GM12865 (cell line): Measurements from ENCODE around the gene ARHGAP22.

Source experiments
- DNase-seq: peaks from one replicate; pipeline ENCODE4 v3.0.0; 2010; ENCODE audit warnings: low read depth
- H3K4me3 ChIP-seq: 2 replicates; pipeline ENCODE4 v1.5.1; 2011; ENCODE audit warnings: mild to moderate bottlenecking, low read depth, low read length, control low read depth
- TF ChIP-seq, protein P1 (sequence below): IDR thresholded peaks from 2 replicates; pipeline ENCODE4 v1.5.1; 2011; ENCODE audit warnings: low read length, control low read depth, low read depth, inconsistent platforms; ENCODE audit not compliant: insufficient read depth; ENCODE audit errors: missing control alignments

ARHGAP22 gene

DNA sequence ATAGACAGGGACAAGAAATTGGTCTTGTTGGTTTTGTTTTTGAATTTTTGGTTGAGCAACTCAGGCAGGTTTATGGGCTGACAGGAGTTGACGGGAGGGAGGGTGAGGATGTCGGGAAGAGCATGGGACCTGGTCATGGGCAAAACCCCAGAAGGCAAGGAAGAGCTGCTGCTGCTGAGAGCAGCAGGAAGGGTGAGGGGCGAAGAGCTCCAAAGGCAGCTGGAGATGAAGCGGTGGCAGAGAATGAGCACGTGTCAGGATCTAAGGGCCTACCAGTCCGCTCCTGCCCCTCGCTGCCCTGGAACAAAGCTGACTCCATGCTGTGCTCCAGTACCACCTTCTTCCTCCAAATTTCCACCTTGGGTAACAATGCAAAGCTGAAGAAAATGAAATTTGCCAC, 84.3 kb downstream of the ARHGAP22 start:
- TF ChIP-seq, protein P1, sequence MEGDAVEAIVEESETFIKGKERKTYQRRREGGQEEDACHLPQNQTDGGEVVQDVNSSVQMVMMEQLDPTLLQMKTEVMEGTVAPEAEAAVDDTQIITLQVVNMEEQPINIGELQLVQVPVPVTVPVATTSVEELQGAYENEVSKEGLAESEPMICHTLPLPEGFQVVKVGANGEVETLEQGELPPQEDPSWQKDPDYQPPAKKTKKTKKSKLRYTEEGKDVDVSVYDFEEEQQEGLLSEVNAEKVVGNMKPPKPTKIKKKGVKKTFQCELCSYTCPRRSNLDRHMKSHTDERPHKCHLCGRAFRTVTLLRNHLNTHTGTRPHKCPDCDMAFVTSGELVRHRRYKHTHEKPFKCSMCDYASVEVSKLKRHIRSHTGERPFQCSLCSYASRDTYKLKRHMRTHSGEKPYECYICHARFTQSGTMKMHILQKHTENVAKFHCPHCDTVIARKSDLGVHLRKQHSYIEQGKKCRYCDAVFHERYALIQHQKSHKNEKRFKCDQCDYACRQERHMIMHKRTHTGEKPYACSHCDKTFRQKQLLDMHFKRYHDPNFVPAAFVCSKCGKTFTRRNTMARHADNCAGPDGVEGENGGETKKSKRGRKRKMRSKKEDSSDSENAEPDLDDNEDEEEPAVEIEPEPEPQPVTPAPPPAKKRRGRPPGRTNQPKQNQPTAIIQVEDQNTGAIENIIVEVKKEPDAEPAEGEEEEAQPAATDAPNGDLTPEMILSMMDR = no peak
- H3K4me3 ChIP-seq = no peak overlapping the region

DNA sequence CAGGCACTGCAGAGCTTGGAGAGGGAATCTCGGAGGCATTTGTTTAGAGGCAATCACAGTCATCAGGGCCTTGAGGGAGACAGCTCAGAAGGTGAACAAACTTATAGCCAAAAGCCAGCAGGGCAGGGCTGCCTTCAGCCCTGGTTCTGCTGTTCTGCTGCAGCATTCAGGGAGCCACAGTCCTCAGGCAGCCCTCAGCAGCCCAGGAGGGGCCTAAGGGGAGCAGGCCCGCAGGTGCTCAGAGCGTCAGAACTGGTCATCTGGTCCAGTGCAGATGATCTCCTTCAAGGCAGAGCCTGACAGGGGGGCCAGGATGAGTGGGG, 84.7 kb downstream of the ARHGAP22 start:
- TF ChIP-seq, protein P1 = no peak
- no peak overlapping the region for H3K4me3 ChIP-seq
- no peak for DNase-seq

More for the DNA sequence above, 84.3 kb downstream of the ARHGAP22 start:
- no peak for DNase-seq

DNA sequence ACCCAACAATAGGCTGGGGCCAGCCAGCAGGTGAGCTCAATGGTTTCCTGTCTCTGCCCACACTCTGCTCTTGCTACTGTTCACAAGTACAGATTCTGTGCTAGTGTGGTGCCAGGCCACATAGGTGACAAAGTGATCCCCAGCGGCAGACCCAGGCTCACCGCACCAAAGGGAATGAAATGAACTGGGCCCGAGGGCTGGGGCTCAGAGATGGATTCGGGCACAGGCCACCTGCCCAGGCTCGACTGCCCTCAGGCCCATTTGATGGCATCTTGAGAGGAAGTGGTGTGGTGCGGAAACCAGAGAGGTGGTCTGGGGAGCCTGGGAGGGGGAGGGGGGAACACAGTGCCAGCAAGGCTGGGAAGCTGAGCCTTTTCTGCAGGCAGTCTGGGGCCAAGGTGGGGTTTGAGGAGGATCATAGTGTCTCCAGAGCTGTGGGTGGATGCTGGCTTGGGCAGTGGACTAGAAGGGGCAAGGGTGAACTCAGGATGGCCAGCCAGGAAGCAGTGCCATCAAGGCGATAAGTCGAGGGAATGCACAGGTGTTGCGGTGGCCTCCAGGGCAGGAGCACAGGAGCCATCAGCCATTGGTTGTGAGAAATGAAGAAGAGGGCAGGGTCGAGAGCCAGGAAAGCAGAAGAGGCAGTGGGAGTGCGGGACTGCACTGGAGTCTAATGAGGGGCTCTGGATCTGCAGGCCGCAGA, 85.2 kb downstream of the ARHGAP22 start:
- no peak for DNase-seq
- TF ChIP-seq, protein P1 = no peak
- no peak overlapping the region for H3K4me3 ChIP-seq

DNA sequence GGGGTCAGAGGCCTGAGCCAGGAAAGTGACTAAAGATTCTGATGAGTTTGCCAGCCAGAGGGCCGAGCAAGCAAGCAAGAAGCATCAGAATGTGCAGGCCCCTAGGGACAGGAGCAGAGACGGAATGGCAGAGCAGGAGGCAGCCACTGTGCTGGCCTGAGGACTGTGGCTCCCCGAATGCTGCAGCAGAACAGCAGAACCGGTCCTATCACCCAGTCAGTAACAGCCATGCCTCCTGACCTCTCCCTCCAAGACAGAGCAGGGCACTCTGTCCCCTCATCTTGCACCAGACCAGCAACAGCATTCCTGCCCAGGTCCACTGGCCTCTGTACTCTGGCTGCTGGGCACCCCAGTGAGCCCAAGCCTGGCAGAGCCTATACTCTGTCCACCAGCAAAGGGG, 85.9 kb downstream of the ARHGAP22 start:
- no peak for DNase-seq

DNA sequence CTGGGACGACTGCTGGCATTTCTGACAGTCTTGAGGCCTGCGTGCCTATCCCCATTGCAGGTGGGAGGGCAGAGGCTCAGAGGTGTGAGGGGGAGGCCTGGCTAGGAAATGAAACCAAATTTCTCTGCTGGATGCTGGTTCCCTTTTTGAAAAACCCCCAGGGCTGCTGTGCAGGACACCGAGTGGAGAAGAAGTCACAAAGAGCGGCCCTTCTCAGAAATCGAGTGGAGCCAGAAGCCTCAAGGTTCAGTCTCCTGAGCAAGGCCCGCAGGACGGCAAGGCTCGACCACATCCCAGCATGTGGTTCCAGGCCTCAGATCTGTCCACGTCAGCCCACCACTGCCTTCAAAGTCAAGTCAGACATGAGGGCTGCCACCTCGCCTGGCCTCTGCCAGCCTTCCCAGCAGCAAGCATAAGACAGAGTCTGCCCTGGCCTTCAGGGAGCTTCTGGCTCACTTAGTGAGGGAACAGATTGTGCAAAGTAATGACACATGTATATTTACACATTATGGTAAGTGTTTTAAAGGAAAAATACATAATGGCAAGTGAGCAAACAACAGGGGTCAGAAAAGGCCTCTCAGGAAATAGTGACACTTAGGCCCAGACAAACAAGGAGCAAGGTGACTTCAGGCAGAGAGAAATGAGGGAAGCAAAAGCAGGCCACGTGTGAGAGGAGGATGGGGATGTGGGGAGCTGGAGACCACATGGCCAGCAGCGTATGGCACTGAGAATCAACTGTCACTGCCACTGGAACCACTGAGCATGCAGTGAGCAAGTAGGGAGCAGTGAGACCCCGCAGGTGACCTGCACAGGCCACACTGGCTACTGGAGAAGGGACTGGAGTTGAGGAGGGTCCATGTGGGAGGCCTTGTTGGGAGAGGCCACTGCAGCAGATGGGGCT, 86.7 kb downstream of the ARHGAP22 start:
- H3K4me3 ChIP-seq = no peak overlapping the region
- no peak for DNase-seq
- TF ChIP-seq, protein P1 = no peak

More for the DNA sequence above, 85.9 kb downstream of the ARHGAP22 start:
- no peak overlapping the region for H3K4me3 ChIP-seq
- TF ChIP-seq, protein P1 = no peak

DNA sequence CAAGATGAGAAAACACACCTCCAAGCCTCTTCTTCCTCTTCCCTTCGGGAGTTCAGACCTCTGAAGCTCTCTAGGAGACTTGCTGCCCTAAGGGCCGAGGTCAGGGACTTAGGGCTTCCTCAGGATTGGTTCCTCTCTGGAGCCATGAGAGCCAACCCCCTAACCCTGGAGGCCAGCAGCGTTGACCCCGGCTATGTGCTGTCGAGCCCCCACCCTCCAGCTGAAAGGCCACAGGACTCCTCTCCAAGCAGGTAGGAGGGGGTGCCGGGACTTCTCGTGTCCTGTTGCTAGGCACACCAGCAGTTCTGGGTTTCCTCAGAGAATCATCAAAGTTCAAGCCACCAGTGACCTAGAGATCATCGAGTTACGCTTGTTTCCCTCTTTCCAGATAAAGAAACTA, 87.4 kb downstream of the ARHGAP22 start:
- H3K4me3 ChIP-seq = no peak overlapping the region
- TF ChIP-seq, protein P1 = no peak
- no peak for DNase-seq
